ENCODE measurements around the gene COL23A1. TPM values are rescaled to one million over a fixed set of nuclear protein-coding genes. Genes with fewer than 3 reads are reported as not detected.
"Not testable (repeated sequence)": the region's sequence is repeated elsewhere in the genome, so short reads cannot be mapped to it uniquely, and the experiment has no call there.

The COL23A1 gene
- total RNA-seq, 2 donors from 2014 or later: 0.17 to 0.19 TPM

GRCh38 chr5:178259623-178260536 is 330.3 kb downstream of the COL23A1 start:
- peak in 1 of 2 donors; percentile 15 for ATAC-seq
- Mint-ChIP-seq H3K4me1 (ENCODE audit: low read depth in 2 of 2) (peaks cover 6 to 9% of the 10 kb centered on the region in 2 donors), H3K4me3 (no peak overlapping the region), H3K27ac (peak overlapping the region in 1 of 2 donors; percentile 53), H3K9me3 (no peaks in the 10 kb centered on the region), H3K36me3 (no peaks in the 10 kb centered on the region), H3K27me3 (no peaks in the 10 kb centered on the region)
- no peak for DNase-seq (ENCODE audit: low spot score)

GRCh38 chr5:178257650-178258049 is 332.5 kb downstream of the COL23A1 start:
- Mint-ChIP-seq H3K27ac (no peak overlapping the region), H3K4me1 (ENCODE audit: low read depth in 2 of 2) (peaks cover 6 to 9% of the 10 kb centered on the region in 2 donors), H3K36me3 (no peaks in the 10 kb centered on the region), H3K9me3 (no peaks in the 10 kb centered on the region), H3K27me3 (no peaks in the 10 kb centered on the region), H3K4me3 (no peak overlapping the region)
- ATAC-seq (peak in 1 of 2 donors; percentile 30), DNase-seq (ENCODE audit: low spot score) (no peak)

GRCh38 chr5:178256746-178257145 is 333.4 kb downstream of the COL23A1 start:
- no peaks in the 10 kb centered on the region for H3K27me3 Mint-ChIP-seq
- H3K4me1 Mint-ChIP-seq (ENCODE audit: low read depth in 2 of 2): peaks cover 6 to 9% of the 10 kb centered on the region in 2 donors
- ATAC-seq (peak in 1 of 2 donors; percentile 18), DNase-seq (ENCODE audit: low spot score) (no peak)
- no peaks in the 10 kb centered on the region for H3K9me3 Mint-ChIP-seq
- no peak overlapping the region for H3K4me3 Mint-ChIP-seq
- no peak overlapping the region for H3K27ac Mint-ChIP-seq
- no peaks in the 10 kb centered on the region for H3K36me3 Mint-ChIP-seq

- peaks cover 5 to 11% of the 10 kb centered on the region in 2 donors for H3K4me1 Mint-ChIP-seq (ENCODE audit: low read depth in 2 of 2)
- H3K27me3 Mint-ChIP-seq; H3K27ac Mint-ChIP-seq; H3K36me3 Mint-ChIP-seq; H3K4me3 Mint-ChIP-seq; ATAC-seq; DNase-seq (ENCODE audit: low spot score); H3K9me3 Mint-ChIP-seq: not testable (repeated sequence)
These were observed 336.6 kb downstream of the COL23A1 start for GRCh38 chr5:178253632-178254031.

- Mint-ChIP-seq H3K27me3 (no peaks in the 10 kb centered on the region), H3K36me3 (no peaks in the 10 kb centered on the region), H3K9me3 (no peaks in the 10 kb centered on the region), H3K4me3 (no peak overlapping the region), H3K27ac (no peak overlapping the region), H3K4me1 (ENCODE audit: low read depth in 2 of 2) (peaks cover 10 to 11% of the 10 kb centered on the region in 2 donors)
- DNase-seq (ENCODE audit: low spot score) (no peak), ATAC-seq (no peak)
These were observed 337.9 kb downstream of the COL23A1 start for GRCh38 chr5:178252258-178252657.

- peaks cover 11 to 15% of the 10 kb centered on the region in 2 donors for H3K4me1 Mint-ChIP-seq (ENCODE audit: low read depth in 2 of 2)
- H3K27ac Mint-ChIP-seq: no peak overlapping the region
- H3K4me3 Mint-ChIP-seq: no peak overlapping the region
These were observed 339.9 kb downstream of the COL23A1 start for GRCh38 chr5:178250263-178250662.

GRCh38 chr5:178249191-178249989 is 340.8 kb downstream of the COL23A1 start:
- ATAC-seq (peak; percentile 73 to 79), DNase-seq (ENCODE audit: low spot score) (no peak)
- no peaks in the 10 kb centered on the region for H3K27me3 Mint-ChIP-seq
- H3K9me3 Mint-ChIP-seq: no peaks in the 10 kb centered on the region
- H3K27ac Mint-ChIP-seq: peak overlapping the region; percentile 75 to 79
- peaks cover 11 to 15% of the 10 kb centered on the region in 2 donors for H3K4me1 Mint-ChIP-seq (ENCODE audit: low read depth in 2 of 2)
- H3K4me3 Mint-ChIP-seq: peak overlapping the region; percentile 71
- H3K36me3 Mint-ChIP-seq: no peaks in the 10 kb centered on the region

More at GRCh38 chr5:178250263-178250662, 339.9 kb downstream of the COL23A1 start:
- Mint-ChIP-seq H3K9me3 (no peaks in the 10 kb centered on the region), H3K36me3 (no peaks in the 10 kb centered on the region), H3K27me3 (no peaks in the 10 kb centered on the region)
- DNase-seq (ENCODE audit: low spot score) (no peak), ATAC-seq (no peak)

- ATAC-seq (peak in 1 of 2 donors; percentile 5), DNase-seq (ENCODE audit: low spot score) (no peak)
- Mint-ChIP-seq H3K27ac (no peak overlapping the region), H3K36me3 (no peaks in the 10 kb centered on the region), H3K27me3 (no peaks in the 10 kb centered on the region), H3K9me3 (no peaks in the 10 kb centered on the region), H3K4me1 (ENCODE audit: low read depth in 2 of 2) (peaks cover 11 to 15% of the 10 kb centered on the region in 2 donors), H3K4me3 (peak overlapping the region; percentile 71)
These were observed 341.4 kb downstream of the COL23A1 start for GRCh38 chr5:178248750-178249149.

GRCh38 chr5:178247481-178248456 is 342.4 kb downstream of the COL23A1 start:
- peaks cover 11 to 15% of the 10 kb centered on the region in 2 donors for H3K4me1 Mint-ChIP-seq (ENCODE audit: low read depth in 2 of 2)
- no peak for DNase-seq (ENCODE audit: low spot score)
- H3K9me3 Mint-ChIP-seq: no peaks in the 10 kb centered on the region
- peak in 1 of 2 donors; percentile 45 for ATAC-seq
- H3K27ac Mint-ChIP-seq: peak overlapping the region in 1 of 2 donors; percentile 21
- H3K36me3 Mint-ChIP-seq: no peaks in the 10 kb centered on the region
- no peak overlapping the region for H3K4me3 Mint-ChIP-seq
- H3K27me3 Mint-ChIP-seq: no peaks in the 10 kb centered on the region

GRCh38 chr5:178246624-178247279 is 343.4 kb downstream of the COL23A1 start:
- DNase-seq (ENCODE audit: low spot score) (no peak), ATAC-seq (no peak)
- no peaks in the 10 kb centered on the region for H3K27me3 Mint-ChIP-seq
- no peaks in the 10 kb centered on the region for H3K9me3 Mint-ChIP-seq
- peaks cover 18 to 20% of the 10 kb centered on the region in 2 donors for H3K4me1 Mint-ChIP-seq (ENCODE audit: low read depth in 2 of 2)
- no peaks in the 10 kb centered on the region for H3K36me3 Mint-ChIP-seq
- no peak overlapping the region for H3K4me3 Mint-ChIP-seq
- peak overlapping the region in 1 of 2 donors; percentile 21 for H3K27ac Mint-ChIP-seq

GRCh38 chr5:178245389-178245788 is 344.8 kb downstream of the COL23A1 start:
- ATAC-seq (no peak), DNase-seq (ENCODE audit: low spot score) (no peak)
- no peak overlapping the region for H3K4me3 Mint-ChIP-seq
- H3K27me3 Mint-ChIP-seq: no peaks in the 10 kb centered on the region
- peaks cover 24 to 27% of the 10 kb centered on the region in 2 donors for H3K4me1 Mint-ChIP-seq (ENCODE audit: low read depth in 2 of 2)
- H3K27ac Mint-ChIP-seq: no peak overlapping the region
- H3K9me3 Mint-ChIP-seq: no peaks in the 10 kb centered on the region
- H3K36me3 Mint-ChIP-seq: no peaks in the 10 kb centered on the region

GRCh38 chr5:178244576-178244975 is 345.6 kb downstream of the COL23A1 start:
- Mint-ChIP-seq H3K36me3 (no peaks in the 10 kb centered on the region), H3K9me3 (no peaks in the 10 kb centered on the region), H3K4me1 (ENCODE audit: low read depth in 2 of 2) (peaks cover 16 to 30% of the 10 kb centered on the region in 2 donors), H3K27ac (no peak overlapping the region), H3K27me3 (no peaks in the 10 kb centered on the region), H3K4me3 (no peak overlapping the region)
- ATAC-seq (no peak), DNase-seq (ENCODE audit: low spot score) (no peak)
